ENCODE measurements around the gene NAGK. TPM values are rescaled to one million over a fixed set of nuclear protein-coding genes. Genes with fewer than 3 reads are reported as not detected.

NAGK gene
- total RNA-seq, 4 donors from 2014 or later: 40.5 to 88.0 (median 70.0) TPM

- WGBS, 2 donors: 95 to 97% methylated on average over 7 of the region's 7 CpGs
- no peaks in the 10 kb centered on the region for H3K9me3 ChIP-seq
- H3K4me1 ChIP-seq: no peaks in the 10 kb centered on the region
- no peaks in the 10 kb centered on the region for H3K27me3 ChIP-seq
- TF ChIP-seq POLR2A (IDR thresholded peaks at IDR 0.05): no peak
- TF ChIP-seq CTCF (IDR thresholded peaks at IDR 0.05): no peak
- H3K4me3 ChIP-seq (replicated peaks in 1 of 3): no peak overlapping the region
- H3K36me3 ChIP-seq: no peaks in the 10 kb centered on the region
- no peak overlapping the region for H3K27ac ChIP-seq
- DNase-seq: no peak
- intact Hi-C loops (cut with DNase I): loop anchor here (10.0 kb wide), 1 partner anchor 48 kb away; no protein-coding TSS in a partner anchor
Measured at GRCh38 chr2:71122387-71123298, 54.2 kb downstream of the NAGK start.

GRCh38 chr2:71125506-71126294 is 57.3 kb downstream of the NAGK start:
- Histone ChIP-seq H3K27me3 (no peaks in the 10 kb centered on the region), H3K4me3 (replicated peaks in 1 of 3) (no peak overlapping the region), H3K27ac (no peak overlapping the region), H3K36me3 (no peaks in the 10 kb centered on the region), H3K4me1 (peaks cover 0 to 7% of the 10 kb centered on the region in 2 donors), H3K9me3 (no peaks in the 10 kb centered on the region)
- WGBS, 2 donors: 94 to 95% methylated on average over 7 of the region's 7 CpGs
- DNase-seq: no peak
- TF ChIP-seq POLR2A (IDR thresholded peaks at IDR 0.05) (no peak), CTCF (IDR thresholded peaks at IDR 0.05) (no peak)
- intact Hi-C loops (cut with DNase I): loop anchor here (10.0 kb wide), 1 partner anchor 51 kb away; no protein-coding TSS in a partner anchor

DNA sequence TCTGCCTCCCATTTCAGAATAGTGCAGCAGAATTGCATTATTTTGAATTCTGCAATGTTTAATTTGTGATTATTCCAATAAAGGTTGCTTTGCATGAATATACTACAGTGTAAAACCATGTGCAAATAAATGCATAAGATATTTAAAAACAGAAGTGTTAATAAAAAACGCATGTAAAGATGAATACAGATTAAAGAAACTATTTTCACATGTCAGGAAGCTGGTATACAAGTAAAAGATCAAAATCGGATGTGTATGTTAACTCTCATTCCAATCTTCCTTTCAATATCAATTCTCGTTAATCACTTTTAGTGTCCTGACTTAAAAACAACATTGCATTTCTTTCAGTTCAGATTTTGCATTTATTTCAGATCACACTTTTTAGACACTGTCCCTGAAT is 58.5 kb downstream of the NAGK start:
- H3K27ac ChIP-seq: no peak overlapping the region
- peaks cover 8 to 14% of the 10 kb centered on the region in 2 donors for H3K4me1 ChIP-seq
- intact Hi-C loops (cut with DNase I): loop anchor here (10.0 kb wide), 1 partner anchor 52 kb away; no protein-coding TSS in a partner anchor
- DNase-seq: no peak
- 83 to 91% methylated on average over 3 of the region's 3 CpGs for WGBS, 2 donors
- H3K27me3 ChIP-seq: no peaks in the 10 kb centered on the region
- TF ChIP-seq CTCF (IDR thresholded peaks at IDR 0.05) (no peak), POLR2A (IDR thresholded peaks at IDR 0.05) (no peak)
- H3K36me3 ChIP-seq: no peaks in the 10 kb centered on the region
- no peaks in the 10 kb centered on the region for H3K9me3 ChIP-seq
- H3K4me3 ChIP-seq (replicated peaks in 1 of 3): no peak overlapping the region

Other genes with a start within 250 kb of the NAGK start
- 1 to 10 TPM in 1 of 4 donors, not detected in 3; 1.4 TPM for gene CLEC4F, start 248.0 kb upstream of the NAGK start, total RNA-seq
- not detected for gene CD207, start 232.8 kb upstream of the NAGK start, total RNA-seq
- under 1 TPM in 1 of 4 donors, not detected in 3; 0.22 TPM for gene VAX2, start 168.1 kb upstream of the NAGK start, total RNA-seq
- gene ATP6V1B1, start 132.7 kb upstream of the NAGK start, total RNA-seq: not detected
- 1 to 10 TPM; 1.5 to 4.3 (median 2.7) TPM for gene ANKRD53, start 90.0 kb upstream of the NAGK start, total RNA-seq
- gene TEX261, start 73.8 kb upstream of the NAGK start, total RNA-seq: 10 to 100 TPM; 37.9 to 67.7 (median 51.4) TPM
- gene MCEE, start 61.6 kb downstream of the NAGK start, total RNA-seq: 10 to 100 TPM; 15.7 to 24.2 (median 18.3) TPM
- gene MPHOSPH10, start 62.0 kb downstream of the NAGK start, total RNA-seq: 10 to 100 TPM; 27.6 to 53.2 (median 39.3) TPM
- 10 to 100 TPM in 2 of 4 donors, 1 to 10 TPM in 2; 8.6 to 13.2 (median 10.7) TPM for gene PAIP2B, start 158.5 kb downstream of the NAGK start, total RNA-seq

All from thyroid gland (tissue), 4 donors.